ENCODE results near the gene PDE9A. TPM values are rescaled to one million over a fixed set of nuclear protein-coding genes. Genes with fewer than 3 reads are reported as not detected.

Gene PDE9A
- total and polyA plus RNA-seq, 4 donors: 2.6 to 16.2 (median 7.8) TPM

DNA sequence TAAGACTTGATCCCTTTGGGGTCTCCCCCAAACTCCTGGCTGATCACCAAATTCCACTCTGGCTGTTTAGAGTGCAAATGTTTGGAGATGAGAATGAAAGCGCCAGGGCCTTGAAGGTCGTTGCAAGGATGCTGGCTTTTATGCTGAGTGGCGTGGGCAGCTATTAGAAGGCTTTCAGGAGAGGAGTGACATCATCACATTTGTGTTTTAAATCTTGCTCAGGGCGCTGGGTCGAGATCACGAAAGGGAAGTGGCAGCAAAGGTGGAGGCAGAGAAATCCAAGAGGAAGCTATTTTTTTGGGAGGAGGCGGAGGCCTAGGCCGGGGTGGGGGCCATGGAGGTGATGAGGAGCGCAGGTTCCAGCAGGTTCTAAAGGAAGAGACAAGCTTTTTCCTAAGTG is 49.3 kb downstream of the PDE9A start:
- no peak for ATAC-seq (ENCODE audit: low FRiP score)
- Histone ChIP-seq H3K36me3 (ENCODE audit: control insufficient read depth in 1 of 2, insufficient read depth in 2 of 2, low read length in 1 of 2) (no peaks in the 10 kb centered on the region), H3K9me3 (ENCODE audit: control insufficient read depth, low read length) (no peaks in the 10 kb centered on the region), H3K4me1 (ENCODE audit: control insufficient read depth in 1 of 2, insufficient read depth in 2 of 2, low read length in 2 of 2) (no peaks in the 10 kb centered on the region), H3K4me3 (ENCODE audit: low read length in 2 of 2) (no peak overlapping the region), H3K27ac (ENCODE audit: low read depth in 1 of 2, low read length in 2 of 2) (no peak overlapping the region), H3K27me3 (ENCODE audit: control insufficient read depth in 1 of 2, insufficient read depth in 2 of 2, low read length in 1 of 2) (no peaks in the 10 kb centered on the region)
- no peak for DNase-seq
- WGBS, 2 donors: 94% methylated on average over 9 of the region's 9 CpGs
- intact Hi-C loops (cut with DNase I): no loop called here

- WGBS, 2 donors: 94% methylated on average over 24 of the region's 24 CpGs
Observed at GRCh38 chr21:42703136-42703908, 49.9 kb downstream of the PDE9A start.

GRCh38 chr21:42703965-42704364 is 50.5 kb downstream of the PDE9A start:
- no peaks in the 10 kb centered on the region for H3K27me3 ChIP-seq (ENCODE audit: control insufficient read depth in 1 of 2, insufficient read depth in 2 of 2, low read length in 1 of 2)
- no peaks in the 10 kb centered on the region for H3K4me1 ChIP-seq (ENCODE audit: control insufficient read depth in 1 of 2, insufficient read depth in 2 of 2, low read length in 2 of 2)
- WGBS, 2 donors: 92 to 93% methylated on average over 18 of the region's 18 CpGs
- no peak for ATAC-seq (ENCODE audit: low FRiP score)
- no peak overlapping the region for H3K4me3 ChIP-seq (ENCODE audit: low read length in 2 of 2)
- peak in 1 of 2 donors; percentile 44 for DNase-seq
- H3K9me3 ChIP-seq (ENCODE audit: control insufficient read depth, low read length): no peaks in the 10 kb centered on the region
- intact Hi-C loops (cut with DNase I): no loop called here
- no peaks in the 10 kb centered on the region for H3K36me3 ChIP-seq (ENCODE audit: control insufficient read depth in 1 of 2, insufficient read depth in 2 of 2, low read length in 1 of 2)
- no peak overlapping the region for H3K27ac ChIP-seq (ENCODE audit: low read depth in 1 of 2, low read length in 2 of 2)

More at GRCh38 chr21:42703136-42703908, 49.9 kb downstream of the PDE9A start:
- H3K4me1 ChIP-seq (ENCODE audit: control insufficient read depth in 1 of 2, insufficient read depth in 2 of 2, low read length in 2 of 2): no peaks in the 10 kb centered on the region
- H3K27ac ChIP-seq (ENCODE audit: low read depth in 1 of 2, low read length in 2 of 2): no peak overlapping the region
- intact Hi-C loops (cut with DNase I): no loop called here
- no peak for ATAC-seq (ENCODE audit: low FRiP score)
- H3K27me3 ChIP-seq (ENCODE audit: control insufficient read depth in 1 of 2, insufficient read depth in 2 of 2, low read length in 1 of 2): no peaks in the 10 kb centered on the region
- no peak overlapping the region for H3K4me3 ChIP-seq (ENCODE audit: low read length in 2 of 2)
- no peaks in the 10 kb centered on the region for H3K36me3 ChIP-seq (ENCODE audit: control insufficient read depth in 1 of 2, insufficient read depth in 2 of 2, low read length in 1 of 2)
- peak in 1 of 2 donors; percentile 57 for DNase-seq
- H3K9me3 ChIP-seq (ENCODE audit: control insufficient read depth, low read length): no peaks in the 10 kb centered on the region

DNA sequence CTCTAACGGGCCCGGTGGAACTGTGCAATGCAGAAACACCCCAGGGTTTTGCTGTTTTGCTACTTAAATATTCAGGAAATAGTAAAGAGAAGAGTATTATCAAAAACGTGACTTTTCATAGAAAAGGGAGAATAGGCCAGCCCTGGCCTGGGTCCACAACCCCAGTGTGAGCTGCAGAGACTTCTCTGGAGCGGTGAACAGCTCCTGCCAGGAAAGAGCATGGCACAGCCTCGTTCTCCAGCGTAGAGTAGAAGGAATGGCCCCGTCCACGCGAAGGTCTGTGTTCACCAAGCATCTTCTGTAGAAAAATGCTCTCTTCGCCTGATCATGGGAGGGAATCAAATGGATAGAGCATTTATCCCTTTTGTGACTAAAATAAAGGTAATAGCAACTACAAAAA is 51.4 kb downstream of the PDE9A start:
- WGBS, 2 donors: 64 to 77% methylated on average over 10 of the region's 10 CpGs
- Histone ChIP-seq H3K27ac (ENCODE audit: low read depth in 1 of 2, low read length in 2 of 2) (no peak overlapping the region), H3K9me3 (ENCODE audit: control insufficient read depth, low read length) (no peaks in the 10 kb centered on the region), H3K4me1 (ENCODE audit: control insufficient read depth in 1 of 2, insufficient read depth in 2 of 2, low read length in 2 of 2) (no peaks in the 10 kb centered on the region), H3K27me3 (ENCODE audit: control insufficient read depth in 1 of 2, insufficient read depth in 2 of 2, low read length in 1 of 2) (no peaks in the 10 kb centered on the region), H3K4me3 (ENCODE audit: low read length in 2 of 2) (no peak overlapping the region), H3K36me3 (ENCODE audit: control insufficient read depth in 1 of 2, insufficient read depth in 2 of 2, low read length in 1 of 2) (no peaks in the 10 kb centered on the region)
- intact Hi-C loops (cut with DNase I): no loop called here
- ATAC-seq (ENCODE audit: low FRiP score): no peak
- DNase-seq: no peak

DNA sequence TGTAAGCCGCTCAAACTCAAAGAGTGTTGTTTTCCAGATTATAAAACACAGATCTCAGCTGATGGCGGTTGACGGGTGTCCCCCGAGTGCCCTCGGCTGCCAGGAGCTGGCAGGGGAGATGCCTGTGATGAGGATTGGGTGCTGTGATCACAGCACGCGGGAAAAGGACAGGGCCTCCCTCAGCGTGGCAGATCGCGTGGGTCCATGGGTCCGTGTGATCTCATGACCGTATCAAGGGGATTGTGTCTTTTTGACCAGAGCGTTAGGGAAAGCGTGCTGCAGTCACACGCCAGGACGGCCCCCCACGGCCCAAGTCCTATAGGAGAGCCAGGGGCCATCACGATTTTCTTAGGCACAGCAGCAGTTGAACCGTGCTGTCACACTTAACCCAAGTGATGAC is 51.9 kb downstream of the PDE9A start:
- Histone ChIP-seq H3K4me3 (ENCODE audit: low read length in 2 of 2) (no peak overlapping the region), H3K27ac (ENCODE audit: low read depth in 1 of 2, low read length in 2 of 2) (no peak overlapping the region), H3K9me3 (ENCODE audit: control insufficient read depth, low read length) (no peaks in the 10 kb centered on the region), H3K4me1 (ENCODE audit: control insufficient read depth in 1 of 2, insufficient read depth in 2 of 2, low read length in 2 of 2) (no peaks in the 10 kb centered on the region), H3K36me3 (ENCODE audit: control insufficient read depth in 1 of 2, insufficient read depth in 2 of 2, low read length in 1 of 2) (no peaks in the 10 kb centered on the region), H3K27me3 (ENCODE audit: control insufficient read depth in 1 of 2, insufficient read depth in 2 of 2, low read length in 1 of 2) (no peaks in the 10 kb centered on the region)
- WGBS, 2 donors: 75 to 86% methylated on average over 19 of the region's 19 CpGs
- intact Hi-C loops (cut with DNase I): no loop called here
- DNase-seq (peak in 1 of 2 donors; percentile 32), ATAC-seq (ENCODE audit: low FRiP score) (no peak)

GRCh38 chr21:42705746-42706374 is 52.4 kb downstream of the PDE9A start:
- WGBS, 2 donors: 67 to 84% methylated on average over 14 of the region's 14 CpGs
- H3K4me3 ChIP-seq (ENCODE audit: low read length in 2 of 2): no peak overlapping the region

GRCh38 chr21:42706765-42707164 is 53.3 kb downstream of the PDE9A start:
- DNase-seq: peak in 1 of 2 donors; percentile 31
- Histone ChIP-seq H3K27ac (ENCODE audit: low read depth in 1 of 2, low read length in 2 of 2) (no peak overlapping the region), H3K9me3 (ENCODE audit: control insufficient read depth, low read length) (no peaks in the 10 kb centered on the region), H3K4me3 (ENCODE audit: low read length in 2 of 2) (no peak overlapping the region), H3K27me3 (ENCODE audit: control insufficient read depth in 1 of 2, insufficient read depth in 2 of 2, low read length in 1 of 2) (no peaks in the 10 kb centered on the region), H3K36me3 (ENCODE audit: control insufficient read depth in 1 of 2, insufficient read depth in 2 of 2, low read length in 1 of 2) (no peaks in the 10 kb centered on the region), H3K4me1 (ENCODE audit: control insufficient read depth in 1 of 2, insufficient read depth in 2 of 2, low read length in 2 of 2) (no peaks in the 10 kb centered on the region)
- intact Hi-C loops (cut with DNase I): no loop called here
- 89 to 90% methylated on average over 13 of the region's 13 CpGs for WGBS, 2 donors
- no peak for ATAC-seq (ENCODE audit: low FRiP score)

More at GRCh38 chr21:42705746-42706374, 52.4 kb downstream of the PDE9A start:
- intact Hi-C loops (cut with DNase I): no loop called here
- H3K27ac ChIP-seq (ENCODE audit: low read depth in 1 of 2, low read length in 2 of 2): no peak overlapping the region
- DNase-seq: peak in 1 of 2 donors; percentile 62
- no peaks in the 10 kb centered on the region for H3K9me3 ChIP-seq (ENCODE audit: control insufficient read depth, low read length)
- no peaks in the 10 kb centered on the region for H3K27me3 ChIP-seq (ENCODE audit: control insufficient read depth in 1 of 2, insufficient read depth in 2 of 2, low read length in 1 of 2)
- H3K4me1 ChIP-seq (ENCODE audit: control insufficient read depth in 1 of 2, insufficient read depth in 2 of 2, low read length in 2 of 2): no peaks in the 10 kb centered on the region
- no peak for ATAC-seq (ENCODE audit: low FRiP score)
- H3K36me3 ChIP-seq (ENCODE audit: control insufficient read depth in 1 of 2, insufficient read depth in 2 of 2, low read length in 1 of 2): no peaks in the 10 kb centered on the region

DNA sequence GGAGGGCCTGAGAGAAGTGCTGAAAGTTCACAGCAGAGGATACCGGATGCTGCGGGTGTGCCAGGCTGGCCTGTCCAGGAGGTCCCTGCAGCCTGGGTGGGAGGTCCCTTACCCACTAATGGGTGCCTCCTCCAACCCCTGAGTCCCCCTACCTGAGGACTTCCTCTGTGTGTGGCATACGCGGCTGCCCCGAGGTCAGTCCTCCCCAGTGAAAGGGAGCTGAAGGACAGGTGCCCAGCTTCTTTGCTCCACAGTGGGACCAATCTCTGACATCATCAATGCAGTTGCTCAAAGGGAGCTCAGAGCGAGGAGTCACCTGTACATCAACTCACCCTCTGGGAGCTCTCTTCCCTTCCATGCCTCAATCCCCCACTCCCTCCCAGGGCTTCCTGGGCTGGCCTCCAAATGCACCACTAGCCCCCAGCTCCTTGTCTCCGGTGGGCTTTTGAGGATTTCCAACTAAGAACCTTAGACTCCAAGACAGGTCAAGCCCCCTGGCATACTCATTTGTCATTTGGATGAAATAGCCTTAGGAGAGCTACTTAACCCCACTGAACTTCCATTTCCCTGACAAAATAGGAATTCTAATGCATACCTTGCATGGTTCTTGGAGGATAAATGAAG is 53.9 kb downstream of the PDE9A start:
- 82 to 85% methylated on average over 7 of the region's 7 CpGs for WGBS, 2 donors
- DNase-seq (peak in 1 of 2 donors; percentile 67), ATAC-seq (ENCODE audit: low FRiP score) (no peak)
- no peaks in the 10 kb centered on the region for H3K36me3 ChIP-seq (ENCODE audit: control insufficient read depth in 1 of 2, insufficient read depth in 2 of 2, low read length in 1 of 2)
- H3K27me3 ChIP-seq (ENCODE audit: control insufficient read depth in 1 of 2, insufficient read depth in 2 of 2, low read length in 1 of 2): no peaks in the 10 kb centered on the region
- H3K4me3 ChIP-seq (ENCODE audit: low read length in 2 of 2): no peak overlapping the region
- H3K4me1 ChIP-seq (ENCODE audit: control insufficient read depth in 1 of 2, insufficient read depth in 2 of 2, low read length in 2 of 2): no peaks in the 10 kb centered on the region
- intact Hi-C loops (cut with DNase I): no loop called here
- no peaks in the 10 kb centered on the region for H3K9me3 ChIP-seq (ENCODE audit: control insufficient read depth, low read length)
- no peak overlapping the region for H3K27ac ChIP-seq (ENCODE audit: low read depth in 1 of 2, low read length in 2 of 2)
